Thyroid gland (tissue), 4 donors: ENCODE data around the gene NME7. TPM values are rescaled to one million over a fixed set of nuclear protein-coding genes. Genes with fewer than 3 reads are reported as not detected.

Experiments used
- DNase-seq, 2 donors: peaks; one replicate each; pipeline ENCODE4 v3.0.0-alpha.2; 2019
- H3K27ac ChIP-seq, 3 donors: fragments of 200-600 bp; sonication (generic); 1 replicate in 2 of 3; 2 replicates in 1 of 3; pipeline ENCODE4 v1.5.1; 2016 to 2019; ENCODE audit warnings: mild to moderate bottlenecking in 1 of 3, moderate library complexity in 1 of 3
- H3K27me3 ChIP-seq: fragments of 200-600 bp; sonication (generic); one replicate; pipeline ENCODE4 v1.5.1; 2019
- H3K36me3 ChIP-seq, 2 donors: fragments of 200-600 bp; sonication (generic); one replicate each; pipeline ENCODE4 v1.5.1; 2016 to 2019
- H3K4me1 ChIP-seq, 2 donors: fragments of 200-600 bp; sonication (generic); one replicate each; pipeline ENCODE4 v1.5.1; 2017 to 2019
- H3K4me3 ChIP-seq, 3 donors: fragments of 200-600 bp; sonication (generic); replicated peaks in 1 of 3; 1 replicate in 2 of 3; 2 replicates in 1 of 3; pipeline ENCODE4 v1.5.1; 2016; ENCODE audit warnings: mild to moderate bottlenecking in 1 of 3
- H3K9me3 ChIP-seq: fragments of 200-600 bp; sonication (generic); one replicate; pipeline ENCODE4 v1.5.1; 2017
- CTCF ChIP-seq, 6 experiments: fragments of 200-600 bp in 3 of 6; fragments of 450-650 bp in 3 of 6; sonication (generic) in 3 of 6; IDR thresholded peaks; one replicate each; pipeline ENCODE4 v1.5.1; 2016 to 2019; ENCODE audit warnings: antibody characterized with exemption in 6 of 6, mild to moderate bottlenecking in 2 of 6, inconsistent platforms in 1 of 6, moderate library complexity in 1 of 6
- POLR2A ChIP-seq, 2 donors: fragments of 450-650 bp; IDR thresholded peaks; one replicate each; pipeline ENCODE4 v1.6.1; 2017; ENCODE audit warnings: antibody characterized with exemption in 2 of 2, mild to moderate bottlenecking in 2 of 2, moderate library complexity in 1 of 2
- WGBS, 2 donors: methylation state at CpG; one replicate each; pipeline ENCODE4 v1.1.5; 2017; 5-methylcytosine and 5-hydroxymethylcytosine counted together
- intact Hi-C: fragments of 100-400 bp; cut with DNase I; formaldehyde crosslinking; loops from one replicate; pipeline ENCODE4 v1.15.1; 2023
- total RNA-seq, 4 donors: library from RNA; depleted of rRNA; stranded (reverse); fragments of >200 nt; gene quantifications; one replicate each; pipeline ENCODE4 v1.2.3, GENCODE V29; 2016

NME7 gene
- total RNA-seq, 4 donors from 2014 or later, result 26.3 to 44.9 (median 36.4) TPM

DNA sequence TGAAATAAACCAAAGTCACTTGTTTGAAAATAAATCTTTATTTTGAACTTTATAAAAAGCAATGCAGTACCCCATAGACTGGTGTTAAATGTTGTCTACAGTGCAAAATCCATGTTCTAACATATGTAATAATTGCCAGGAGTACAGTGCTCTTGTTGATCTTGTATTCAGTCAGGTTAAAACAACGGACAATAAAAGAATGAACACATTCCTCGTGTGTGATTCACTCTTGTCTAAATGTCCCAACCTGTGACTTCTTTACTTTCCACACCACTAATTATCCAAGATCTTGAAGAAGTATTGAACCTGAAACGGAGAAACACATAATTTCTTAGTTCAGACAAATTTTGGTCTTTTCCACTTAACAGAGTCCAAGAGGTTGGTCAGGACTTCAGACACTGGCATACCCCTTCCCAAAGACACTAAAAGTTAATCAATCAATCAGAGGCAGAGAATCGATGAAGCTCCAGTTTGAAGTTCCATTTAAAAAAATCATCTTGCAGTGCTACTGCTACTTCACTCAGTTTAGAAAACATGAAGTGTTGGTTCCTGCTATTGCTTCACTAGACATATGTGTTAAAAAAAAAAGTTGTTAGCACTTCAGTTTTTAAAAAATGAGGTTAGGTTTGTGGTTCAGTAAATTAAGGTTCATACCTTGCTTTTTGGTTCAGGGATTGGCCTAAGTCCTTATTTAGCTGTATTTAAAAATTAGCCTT lies 234.9 kb downstream of the NME7 start:
- Histone ChIP-seq H3K9me3 (no peaks in the 10 kb centered on the region), H3K4me1 (peaks cover 48 to 67% of the 10 kb centered on the region in 2 donors), H3K27ac (peak overlapping the region; percentile 69 to 92 (median 80)), H3K27me3 (no peaks in the 10 kb centered on the region), H3K4me3 (no peak overlapping the region), H3K36me3 (peaks cover 7 to 17% of the 10 kb centered on the region in 2 donors)
- intact Hi-C loops, result no loop called here
- DNase-seq, result no peak
- TF ChIP-seq CTCF (IDR thresholded peaks at IDR 0.05) (no peak), POLR2A (IDR thresholded peaks at IDR 0.05) (no peak)
- 39 to 41% methylated on average over 4 of the region's 4 CpGs for WGBS, 2 donors

- peaks cover 65 to 79% of the 10 kb centered on the region in 2 donors for H3K4me1 ChIP-seq
- H3K27ac ChIP-seq, result peak overlapping the region; percentile 69 to 92 (median 80)
- DNase-seq, result no peak
- no peaks in the 10 kb centered on the region for H3K9me3 ChIP-seq
- no peak overlapping the region for H3K4me3 ChIP-seq
- TF ChIP-seq POLR2A (IDR thresholded peaks at IDR 0.05) (no peak), CTCF (IDR thresholded peaks at IDR 0.05) (no peak)
- 71 to 80% methylated on average over 4 of the region's 4 CpGs for WGBS, 2 donors
- no peaks in the 10 kb centered on the region for H3K27me3 ChIP-seq
- H3K36me3 ChIP-seq, result peaks cover 23 to 31% of the 10 kb centered on the region in 2 donors
- intact Hi-C loops, result no loop called here
These were observed 236.9 kb downstream of the NME7 start for GRCh38 chr1:169130683-169131082.

DNA sequence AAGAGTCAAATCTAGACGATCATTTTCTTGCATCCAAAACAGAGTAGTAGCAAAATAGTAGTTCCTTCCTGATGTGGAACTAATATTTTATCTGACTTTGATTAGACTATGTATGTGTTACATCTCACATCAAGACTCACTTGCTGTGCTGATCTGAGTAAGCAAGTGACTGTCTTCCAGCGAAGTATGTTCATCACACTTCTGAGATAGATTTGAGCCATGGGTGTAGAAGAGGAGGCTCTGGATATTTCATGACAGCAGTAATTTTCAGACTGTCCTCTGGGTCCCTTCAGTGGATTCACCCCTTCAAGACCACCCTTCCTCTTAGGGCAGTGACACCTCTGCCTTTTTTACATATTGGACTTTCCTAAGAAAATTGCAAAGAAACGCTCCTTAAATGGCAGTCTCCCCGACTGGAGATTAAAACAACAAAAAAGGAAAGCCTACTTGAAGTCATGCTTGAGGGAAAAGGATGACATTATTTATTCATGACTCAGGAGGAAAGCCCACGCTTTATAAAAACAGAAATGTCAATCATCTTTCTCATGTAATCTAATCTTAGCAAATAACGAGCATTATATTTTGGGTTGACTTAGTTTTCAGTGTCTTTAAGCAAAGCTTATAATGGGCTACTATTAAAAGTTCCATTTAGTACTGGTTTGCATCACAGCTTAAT lies 238.3 kb downstream of the NME7 start:
- 33 to 44% methylated on average over 6 of the region's 6 CpGs for WGBS, 2 donors
- DNase-seq, result no peak
- Histone ChIP-seq H3K4me1 (peaks cover 74 to 77% of the 10 kb centered on the region in 2 donors), H3K9me3 (no peaks in the 10 kb centered on the region), H3K4me3 (no peak overlapping the region), H3K27me3 (no peaks in the 10 kb centered on the region), H3K36me3 (peaks cover 32 to 38% of the 10 kb centered on the region in 2 donors), H3K27ac (peak overlapping the region; percentile 69 to 92 (median 80))
- intact Hi-C loops, result no loop called here
- TF ChIP-seq POLR2A (IDR thresholded peaks at IDR 0.05) (peak in 1 of 2 donors; percentile 31), CTCF (IDR thresholded peaks at IDR 0.05) (no peak)

DNA sequence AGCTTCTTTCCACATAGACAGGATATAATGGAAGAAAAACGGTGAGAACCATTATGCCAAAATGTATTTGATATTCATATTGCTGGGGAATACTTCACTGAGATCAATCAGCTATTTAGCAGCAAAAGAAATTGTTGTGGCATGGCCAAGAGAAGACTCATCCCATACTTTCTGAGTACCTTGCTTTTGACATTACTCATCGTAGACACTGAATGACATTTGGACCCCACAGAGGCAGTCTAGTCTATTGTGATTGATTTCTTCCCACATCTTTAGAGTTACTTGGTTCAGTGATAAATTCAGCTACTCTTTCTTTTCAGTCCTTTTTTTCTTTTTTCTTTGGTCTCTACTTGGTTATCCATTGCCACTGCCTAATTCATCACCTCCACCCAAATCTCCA lies 239.0 kb downstream of the NME7 start:
- WGBS, 2 donors, result 96% methylated on average over 2 of the region's 2 CpGs
- Histone ChIP-seq H3K4me1 (peaks cover 74% of the 10 kb centered on the region in 2 donors), H3K27ac (peak overlapping the region; percentile 69 to 92 (median 80)), H3K27me3 (no peaks in the 10 kb centered on the region), H3K4me3 (no peak overlapping the region), H3K9me3 (no peaks in the 10 kb centered on the region), H3K36me3 (peaks cover 32 to 38% of the 10 kb centered on the region in 2 donors)
- intact Hi-C loops, result no loop called here
- no peak for TF ChIP-seq POLR2A (IDR thresholded peaks at IDR 0.05)
- no peak for TF ChIP-seq CTCF (IDR thresholded peaks at IDR 0.05)
- no peak for DNase-seq

GRCh38 chr1:169127305-169127704 lies 240.3 kb downstream of the NME7 start:
- Histone ChIP-seq H3K4me3 (no peak overlapping the region), H3K36me3 (peaks cover 36 to 38% of the 10 kb centered on the region in 2 donors), H3K9me3 (no peaks in the 10 kb centered on the region), H3K4me1 (peaks cover 65 to 66% of the 10 kb centered on the region in 2 donors), H3K27me3 (no peaks in the 10 kb centered on the region), H3K27ac (peak overlapping the region; percentile 26 to 92 (median 80))
- intact Hi-C loops, result no loop called here
- DNase-seq, result no peak
- WGBS, 2 donors, result 63% methylated on average over 3 of the region's 3 CpGs
- TF ChIP-seq POLR2A (IDR thresholded peaks at IDR 0.05) (no peak), CTCF (IDR thresholded peaks at IDR 0.05) (no peak)
